ENCODE results near the gene FUS. TPM values are rescaled to one million over a fixed set of nuclear protein-coding genes. Genes with fewer than 3 reads are reported as not detected.

The FUS gene
- total RNA-seq, 4 donors from 2014 or later, result 52.5 to 121 (median 58.9) TPM

- Histone ChIP-seq H3K4me3 (no peak overlapping the region), H3K27me3 (no peaks in the 10 kb centered on the region), H3K27ac (no peak overlapping the region), H3K9me3 (no peaks in the 10 kb centered on the region), H3K36me3 (peaks cover 100% of the 10 kb centered on the region), H3K4me1 (peaks cover 11% of the 10 kb centered on the region)
- WGBS, result 81% methylated on average over 3 of the region's 3 CpGs
- TF ChIP-seq CTCF (IDR thresholded peaks at IDR 0.05), result no peak
- no peak for DNase-seq (ENCODE audit: low spot score in 2 of 2)
Observed at GRCh38 chr16:31188450-31189411, 8.8 kb downstream of the FUS start.

- H3K27me3 ChIP-seq, result no peaks in the 10 kb centered on the region
- DNase-seq (ENCODE audit: low spot score in 2 of 2), result no peak
- peaks cover 7% of the 10 kb centered on the region for H3K4me1 ChIP-seq
- peaks cover 100% of the 10 kb centered on the region for H3K36me3 ChIP-seq
- H3K4me3 ChIP-seq, result no peak overlapping the region
- H3K27ac ChIP-seq, result no peak overlapping the region
- no peaks in the 10 kb centered on the region for H3K9me3 ChIP-seq
- WGBS, result 90% methylated on average over 2 of the region's 2 CpGs
- TF ChIP-seq EP300 (IDR thresholded peaks at IDR 0.05) (no peak), POLR2A (IDR thresholded peaks at IDR 0.05) (no peak), CTCF (IDR thresholded peaks at IDR 0.05) (no peak), POLR2AphosphoS5 (IDR thresholded peaks at IDR 0.05) (no peak)
Observed at GRCh38 chr16:31189412-31189778, 9.5 kb downstream of the FUS start.

- TF ChIP-seq EP300 (IDR thresholded peaks at IDR 0.05), result no peak
- TF ChIP-seq POLR2AphosphoS5 (IDR thresholded peaks at IDR 0.05), result no peak
- no peak for TF ChIP-seq POLR2A (IDR thresholded peaks at IDR 0.05)
- TF ChIP-seq CTCF (IDR thresholded peaks at IDR 0.05), result no peak
- Histone ChIP-seq H3K9me3 (no peaks in the 10 kb centered on the region), H3K27me3 (no peaks in the 10 kb centered on the region), H3K4me3 (no peak overlapping the region), H3K4me1 (peaks cover 6% of the 10 kb centered on the region), H3K27ac (no peak overlapping the region), H3K36me3 (peaks cover 100% of the 10 kb centered on the region)
- 93% methylated on average over 12 of the region's 12 CpGs for WGBS
- no peak for DNase-seq (ENCODE audit: low spot score in 2 of 2)
Observed at GRCh38 chr16:31190061-31190460, 10.1 kb downstream of the FUS start.

GRCh38 chr16:31190818-31191444, 11.0 kb downstream of the FUS start:
- H3K27ac ChIP-seq, result no peak overlapping the region
- H3K4me3 ChIP-seq, result no peak overlapping the region
- no peak for DNase-seq (ENCODE audit: low spot score in 2 of 2)
- no peak for TF ChIP-seq POLR2A (IDR thresholded peaks at IDR 0.05)
- no peak for TF ChIP-seq CTCF (IDR thresholded peaks at IDR 0.05)
- TF ChIP-seq POLR2AphosphoS5 (IDR thresholded peaks at IDR 0.05), result no peak
- H3K9me3 ChIP-seq, result no peaks in the 10 kb centered on the region
- no peaks in the 10 kb centered on the region for H3K4me1 ChIP-seq
- no peaks in the 10 kb centered on the region for H3K27me3 ChIP-seq
- H3K36me3 ChIP-seq, result peaks cover 100% of the 10 kb centered on the region
- 94% methylated on average over 17 of the region's 17 CpGs for WGBS

- H3K4me1 ChIP-seq, result no peaks in the 10 kb centered on the region
- DNase-seq (ENCODE audit: low spot score in 2 of 2), result no peak
- no peaks in the 10 kb centered on the region for H3K27me3 ChIP-seq
- TF ChIP-seq EP300 (IDR thresholded peaks at IDR 0.05) (no peak), POLR2A (IDR thresholded peaks at IDR 0.05) (no peak), POLR2AphosphoS5 (IDR thresholded peaks at IDR 0.05) (no peak), CTCF (IDR thresholded peaks at IDR 0.05) (no peak)
- no peak overlapping the region for H3K27ac ChIP-seq
- H3K9me3 ChIP-seq, result no peaks in the 10 kb centered on the region
- H3K4me3 ChIP-seq, result no peak overlapping the region
- H3K36me3 ChIP-seq, result peaks cover 99% of the 10 kb centered on the region
- WGBS, result 85% methylated on average over 5 of the region's 5 CpGs
Observed at GRCh38 chr16:31191697-31192428, 11.9 kb downstream of the FUS start.

Data from suprapubic skin (tissue), 4 donors.